Ramos (cell line): ENCODE measurements around the gene UQCRC1.

Experiments used
- in situ Hi-C: fragments of 300-500 bp; cut with MboI; formaldehyde crosslinking; loops from one replicate; pipeline ENCODE4 v1.14.3; 2022; ENCODE audit warnings: low sequenced_read_pairs; ENCODE audit not compliant: unreplicated experiment

UQCRC1 gene

DNA sequence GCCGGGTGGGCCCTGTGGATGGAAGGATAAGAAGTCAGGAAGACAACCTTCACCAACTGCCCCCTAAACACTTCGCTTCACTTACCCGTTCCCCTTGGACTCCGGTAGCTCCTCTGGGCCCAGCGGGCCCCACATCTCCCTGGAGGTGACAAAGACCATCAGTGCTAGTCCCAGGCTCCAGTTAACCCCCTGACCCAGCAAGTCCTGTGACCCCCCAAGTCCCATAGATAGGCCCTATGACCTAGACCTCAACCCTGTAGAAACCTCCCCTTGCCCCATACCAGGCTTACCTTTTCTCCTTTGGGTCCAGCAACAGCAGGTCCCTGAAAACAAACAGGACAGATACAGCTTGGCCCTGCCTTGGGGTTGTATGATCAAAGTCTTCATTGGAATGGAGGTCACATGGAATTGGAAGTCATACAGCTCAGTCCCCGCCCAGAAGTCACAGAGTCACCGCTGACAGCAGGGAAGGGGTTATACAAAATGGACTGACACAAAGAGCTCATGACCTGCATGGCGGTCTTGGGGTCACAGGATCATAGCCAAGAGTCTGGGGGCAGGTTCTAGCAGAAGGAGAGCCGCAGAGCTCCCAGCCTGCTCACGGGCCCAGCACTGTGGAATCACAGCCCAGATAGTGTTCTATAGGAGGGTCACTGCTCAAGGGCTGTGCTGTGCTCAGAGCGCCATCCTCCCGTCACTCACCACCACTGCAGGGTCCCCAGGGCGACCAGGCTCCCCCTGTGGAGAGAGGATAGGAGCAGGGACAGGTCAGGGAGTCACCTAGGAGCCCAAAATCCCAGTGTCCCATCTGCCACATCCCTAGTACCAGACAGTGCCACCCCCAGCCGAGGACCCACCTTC, 27.6 kb downstream of the UQCRC1 start:
- in situ Hi-C loops: no loop called here

DNA sequence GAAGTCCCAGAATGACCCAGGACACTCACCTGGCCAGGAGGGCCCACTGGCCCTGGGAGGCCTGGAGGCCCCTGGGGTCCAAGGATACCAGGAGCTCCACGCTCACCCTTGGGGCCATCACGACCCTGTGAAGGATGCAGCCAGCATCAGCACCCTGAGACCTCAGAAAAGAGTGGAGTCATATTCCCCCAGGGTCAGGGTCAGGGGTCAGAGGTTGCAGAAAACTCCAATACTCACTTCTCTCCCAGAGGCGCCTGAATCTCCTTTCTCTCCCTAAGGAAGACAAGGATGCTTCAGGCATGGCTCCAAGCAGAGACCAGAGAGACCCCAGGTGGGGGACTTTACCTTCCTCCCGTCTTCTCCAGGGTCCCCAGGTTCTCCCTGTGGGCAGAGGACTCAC, 32.8 kb downstream of the UQCRC1 start:
- in situ Hi-C loops: no loop called here

DNA sequence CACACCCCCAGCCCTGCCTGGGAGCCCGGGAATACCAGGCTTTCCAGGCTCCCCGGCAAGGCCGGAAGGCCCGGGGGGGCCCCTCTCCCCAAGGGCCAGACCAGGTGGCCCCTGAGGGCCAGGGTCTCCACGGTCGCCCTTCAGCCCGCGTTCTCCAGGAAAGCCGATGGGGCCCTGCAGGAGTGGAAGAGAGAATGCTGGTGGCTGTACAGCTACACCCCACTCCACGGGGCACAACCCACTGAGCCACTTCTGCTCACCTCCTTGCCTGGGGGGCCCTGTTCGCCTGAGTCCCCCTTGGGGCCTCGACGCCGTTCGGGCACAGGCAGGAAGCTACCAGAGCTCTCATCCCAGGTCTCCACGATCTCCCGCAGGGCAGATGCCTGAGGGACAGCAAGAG, 34.1 kb downstream of the UQCRC1 start:
- in situ Hi-C loops: no loop called here

DNA sequence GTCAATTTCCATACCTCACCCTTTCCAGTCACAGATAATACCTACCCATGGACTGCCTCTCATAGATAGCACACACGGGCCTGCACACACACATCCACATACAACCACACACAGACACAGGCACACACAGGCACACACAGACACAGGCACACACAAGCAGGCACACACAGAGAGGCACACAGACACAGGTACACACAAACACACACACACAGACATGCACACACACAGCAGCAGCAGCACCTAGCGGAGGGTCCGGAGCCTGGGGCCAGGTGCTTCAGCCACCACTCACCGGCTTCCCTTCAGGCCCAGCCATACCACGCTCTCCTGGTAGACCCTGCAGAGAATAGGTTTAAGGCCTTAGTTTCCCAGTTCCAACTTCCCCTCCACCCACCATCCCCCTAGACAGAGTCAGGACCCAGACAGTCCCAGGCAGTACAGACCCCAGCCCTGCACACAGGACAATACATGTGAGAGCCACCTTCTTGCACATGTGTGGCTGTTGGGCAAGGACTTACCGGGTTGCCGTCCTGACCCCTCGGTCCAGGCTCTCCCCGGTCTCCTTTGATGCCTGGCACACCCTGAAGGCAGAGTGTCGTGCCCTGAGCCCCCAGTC, 35.4 kb downstream of the UQCRC1 start:
- in situ Hi-C loops: no loop called here

DNA sequence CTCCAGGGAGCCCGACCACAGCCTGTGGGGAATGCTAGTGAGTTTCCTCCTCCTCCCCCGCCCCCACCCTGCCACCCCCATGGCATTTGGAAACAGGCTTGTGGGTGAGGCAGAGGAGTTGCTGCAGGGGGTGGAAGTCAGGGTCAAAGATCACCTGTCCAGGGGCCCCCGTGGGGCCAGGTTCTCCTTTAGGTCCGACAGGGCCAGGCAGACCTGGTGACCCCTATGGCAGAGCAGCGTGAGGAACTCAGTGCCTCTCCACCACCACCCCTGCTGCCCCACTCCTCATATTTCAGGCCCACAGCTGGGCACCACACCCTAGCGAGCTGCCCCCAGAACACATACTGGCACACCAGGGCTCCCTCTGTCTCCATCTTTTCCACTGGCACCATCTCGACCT, 36.9 kb downstream of the UQCRC1 start:
- in situ Hi-C loops: no loop called here

DNA sequence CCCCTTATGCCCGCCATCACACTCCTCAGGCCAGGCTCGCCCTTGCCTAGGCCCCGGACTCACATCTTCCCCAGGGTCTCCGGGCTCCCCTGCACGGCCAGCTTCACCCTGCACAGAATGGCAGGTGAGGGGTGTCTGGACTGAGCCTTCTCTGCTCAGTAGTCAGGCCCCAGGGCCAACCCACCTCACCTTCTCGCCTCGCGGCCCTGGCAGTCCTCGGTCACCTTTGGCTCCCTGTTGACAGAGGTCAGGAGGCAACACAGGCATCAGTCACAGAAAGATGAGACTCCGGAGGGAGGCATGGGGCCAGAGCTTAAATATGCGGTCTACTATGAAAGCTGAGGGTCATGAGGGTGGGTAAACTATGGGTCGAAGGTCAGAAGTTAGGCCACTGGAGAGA, 37.5 kb downstream of the UQCRC1 start:
- in situ Hi-C loops: no loop called here

DNA sequence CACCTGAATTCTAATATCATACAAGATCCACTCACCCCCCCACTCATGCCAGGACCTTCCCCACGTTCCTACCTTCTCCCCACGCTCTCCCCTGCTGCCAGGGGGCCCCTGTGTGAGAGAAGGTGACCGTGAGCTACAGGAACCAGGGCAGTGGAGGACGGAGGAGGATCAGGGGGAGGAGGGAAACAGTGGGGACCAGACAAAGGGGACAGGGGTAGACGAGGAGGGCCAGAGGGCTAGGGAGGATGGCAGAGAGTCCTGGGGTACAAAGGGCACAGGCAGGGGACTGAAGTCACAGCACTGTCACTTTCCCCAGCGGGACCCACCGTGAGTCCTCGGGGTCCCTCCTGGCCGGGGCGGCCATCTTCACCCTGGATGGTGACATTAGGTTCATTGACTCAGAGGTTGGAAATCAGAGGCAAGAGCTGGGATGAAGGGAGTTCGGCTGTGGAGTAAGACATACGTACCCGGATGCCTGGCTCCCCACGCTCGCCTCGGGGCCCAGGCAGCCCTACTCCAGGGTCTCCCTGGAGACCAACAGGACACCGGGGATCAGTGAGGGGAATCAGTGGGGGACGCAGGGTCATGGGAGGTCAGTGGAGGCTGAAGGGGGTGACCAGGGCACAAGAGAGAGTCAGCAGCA, 39.5 kb downstream of the UQCRC1 start:
- in situ Hi-C loops: no loop called here

DNA sequence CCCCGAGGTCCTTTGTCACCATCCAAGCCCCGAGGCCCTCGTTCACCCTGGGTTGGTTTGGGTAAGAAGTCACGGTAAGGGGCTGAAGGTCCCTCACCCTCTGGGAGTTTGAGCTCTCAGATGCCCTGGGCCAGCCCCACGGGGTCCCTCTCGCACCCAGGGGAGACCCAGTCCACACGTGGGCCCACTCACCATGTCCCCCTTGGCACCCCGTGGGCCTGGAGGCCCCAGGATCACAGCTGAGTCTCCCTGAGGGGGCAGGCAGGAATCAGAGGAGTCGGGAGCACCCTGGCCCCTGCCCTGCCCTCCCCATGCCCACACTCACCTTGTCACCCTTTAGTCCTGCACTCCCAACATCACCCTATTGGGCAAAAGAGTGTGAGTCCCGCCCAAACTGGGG, 40.0 kb downstream of the UQCRC1 start:
- in situ Hi-C loops: no loop called here

DNA sequence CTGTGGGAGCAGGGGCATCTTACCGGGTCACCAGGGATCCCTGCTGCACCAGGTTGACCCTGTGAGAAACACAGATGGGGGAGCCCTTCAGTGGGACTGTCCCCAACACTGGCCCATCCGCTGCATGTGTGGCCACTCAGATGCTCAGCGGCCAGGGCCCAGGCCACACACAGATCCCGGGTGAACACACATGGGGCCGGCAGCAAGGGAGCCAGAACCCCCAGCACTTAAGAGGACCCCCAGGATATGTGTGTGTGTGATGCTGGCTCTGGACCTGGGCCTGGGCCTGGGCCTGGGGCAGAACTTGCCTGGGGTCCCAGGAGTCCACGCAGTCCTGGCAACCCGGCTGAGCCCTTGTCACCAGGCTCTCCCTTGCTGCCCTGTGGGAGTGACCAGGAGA, 41.0 kb downstream of the UQCRC1 start:
- in situ Hi-C loops: no loop called here

DNA sequence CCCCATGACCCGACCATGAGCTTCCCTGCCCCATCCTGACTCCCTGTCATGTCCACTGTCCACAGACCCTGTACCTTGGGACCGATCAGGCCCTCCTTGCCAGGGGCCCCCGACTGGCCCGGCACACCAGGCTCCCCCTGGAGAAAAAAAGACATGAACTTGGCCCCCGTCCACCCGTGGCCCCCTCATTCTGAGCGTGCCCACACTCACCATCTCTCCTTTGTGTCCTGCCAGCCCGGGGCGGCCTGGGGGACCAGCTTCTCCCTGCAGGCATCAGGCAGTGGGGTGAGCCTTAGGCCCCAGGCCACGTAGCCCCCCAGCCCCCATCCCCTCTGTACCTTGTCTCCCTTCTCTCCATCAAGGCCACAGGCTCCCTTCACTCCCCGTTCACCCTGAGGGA, 41.9 kb downstream of the UQCRC1 start:
- in situ Hi-C loops: no loop called here

DNA sequence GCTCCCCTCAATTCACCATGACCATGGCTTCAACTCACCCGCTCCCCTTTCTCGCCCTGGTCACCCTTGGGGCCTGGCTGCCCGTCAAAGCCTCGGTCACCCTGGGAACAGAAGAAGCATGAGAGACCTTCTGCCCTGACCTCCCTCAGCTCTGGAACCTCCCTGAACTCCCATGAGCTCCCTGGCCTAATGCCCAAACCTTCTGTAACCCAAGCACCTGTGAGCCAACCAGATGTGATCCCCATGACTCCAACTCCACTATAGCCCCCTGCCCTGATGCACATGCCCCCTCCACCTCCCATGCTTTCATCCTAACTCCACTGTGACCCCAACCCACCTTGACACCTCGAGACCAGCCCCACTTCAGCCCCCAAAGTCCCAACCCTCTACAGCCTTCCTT, 42.4 kb downstream of the UQCRC1 start:
- in situ Hi-C loops: no loop called here

DNA sequence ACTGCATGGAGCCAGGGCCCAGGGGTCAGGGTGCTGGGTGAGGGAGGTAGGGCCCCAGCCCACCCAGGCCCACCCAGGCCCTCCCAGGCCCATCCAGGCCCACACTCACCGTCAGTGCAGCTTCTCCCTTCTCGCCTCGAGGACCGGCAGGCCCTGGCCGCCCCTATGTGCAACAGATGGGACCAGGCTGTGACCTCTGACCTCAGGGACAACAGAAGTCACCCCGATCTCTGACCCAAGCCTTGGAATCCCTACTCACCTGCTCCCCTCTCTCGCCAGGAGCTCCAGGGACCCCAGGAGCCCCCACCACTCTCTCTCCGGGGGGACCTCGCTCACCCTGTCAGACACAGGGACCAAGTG, 43.1 kb downstream of the UQCRC1 start:
- in situ Hi-C loops: no loop called here

DNA sequence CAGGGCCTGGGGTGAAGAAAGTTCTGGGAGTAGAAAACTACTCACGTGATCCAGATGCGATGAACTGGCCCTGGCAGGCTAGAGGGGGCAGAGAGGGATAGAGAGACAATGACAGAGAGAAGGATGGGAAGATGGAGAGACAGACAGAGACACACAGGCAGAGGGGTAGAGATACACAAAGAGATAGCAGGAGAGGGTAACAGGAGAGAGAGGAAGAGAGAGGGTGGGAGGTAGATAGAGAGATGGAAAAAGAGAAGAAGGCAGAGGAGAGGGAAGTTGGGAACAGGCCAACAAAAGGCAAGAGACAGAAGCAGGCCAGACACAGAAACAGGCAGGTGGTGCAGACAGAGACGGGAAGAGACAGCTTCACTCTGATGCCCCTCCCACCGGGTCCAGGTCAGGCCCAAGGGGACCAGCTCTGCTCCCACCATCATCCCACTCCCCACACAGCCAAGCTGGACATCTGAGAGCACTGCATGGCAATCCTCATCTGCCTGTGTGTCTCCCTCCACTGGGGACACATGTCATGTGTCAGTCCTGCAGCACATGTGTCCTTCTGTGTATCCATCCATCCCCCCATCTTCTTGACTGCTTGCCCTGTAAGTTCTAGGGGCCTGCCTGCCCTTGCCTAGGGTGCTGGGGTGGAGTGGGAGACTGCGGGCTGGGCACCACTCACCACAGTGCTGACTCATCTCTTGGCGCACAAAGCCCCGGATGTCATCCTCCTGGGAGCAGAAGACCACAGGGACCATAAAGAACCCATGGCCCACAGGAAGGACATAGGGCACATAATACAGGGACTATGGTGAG, 43.6 kb downstream of the UQCRC1 start:
- in situ Hi-C loops: no loop called here

DNA sequence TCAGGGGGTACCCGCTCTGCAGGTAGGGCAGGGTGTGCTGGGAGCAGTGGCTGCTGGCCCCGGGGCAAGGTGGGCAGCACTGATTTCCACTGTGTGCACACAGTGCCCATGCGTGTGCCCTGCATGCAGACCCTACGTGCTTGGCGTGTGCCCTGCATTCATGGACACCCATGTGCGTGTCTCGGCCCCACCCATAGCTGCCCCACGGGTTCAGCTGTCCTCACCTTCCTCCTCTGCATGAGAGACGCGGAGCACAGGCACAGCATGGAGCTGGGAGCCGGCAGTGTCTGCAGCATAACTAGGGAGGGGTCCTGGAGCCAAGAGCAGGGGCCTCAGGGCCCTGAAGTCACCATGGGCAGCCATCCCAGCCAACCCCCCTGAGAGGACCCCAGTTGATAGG, 44.3 kb downstream of the UQCRC1 start:
- in situ Hi-C loops: no loop called here

DNA sequence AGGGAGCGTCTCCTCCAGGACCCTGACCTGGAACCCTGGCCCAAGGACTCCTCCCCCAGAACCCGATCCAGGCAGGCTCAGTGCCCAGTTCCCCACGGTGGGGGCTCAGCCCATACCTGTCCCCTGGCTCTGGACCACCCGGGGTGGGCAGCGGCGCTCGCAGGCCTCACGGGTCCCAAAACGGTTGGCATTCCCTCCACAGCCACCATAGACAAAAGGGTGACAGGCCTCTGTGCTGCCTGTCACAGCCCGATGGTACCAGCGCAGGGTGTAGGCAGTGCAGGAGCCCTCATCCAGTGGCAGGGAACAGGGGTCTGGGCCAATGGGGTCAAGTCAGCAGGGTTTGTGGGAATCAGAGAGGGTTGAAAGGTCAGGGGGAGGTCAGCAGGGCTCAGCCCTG, 44.8 kb downstream of the UQCRC1 start:
- in situ Hi-C loops: no loop called here

DNA sequence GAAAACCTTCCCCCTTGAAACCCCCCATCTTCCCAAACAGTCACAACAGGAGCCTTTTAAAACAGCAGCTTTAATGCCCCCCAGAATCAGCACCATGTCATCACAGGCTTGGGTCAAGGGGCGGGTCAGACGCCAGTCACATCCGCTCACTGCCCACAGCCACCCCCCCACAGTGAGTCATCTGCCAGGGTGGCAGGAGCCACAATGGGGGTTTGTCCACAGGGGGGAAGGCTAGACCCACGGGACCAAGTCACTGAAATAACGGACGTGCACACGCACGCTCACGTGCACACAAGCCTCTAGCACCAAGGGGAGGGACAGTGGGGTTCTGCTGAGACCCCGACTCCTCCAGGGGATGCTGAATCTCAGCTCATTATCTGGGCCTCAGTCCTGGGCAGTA, 45.4 kb downstream of the UQCRC1 start:
- in situ Hi-C loops: no loop called here

DNA sequence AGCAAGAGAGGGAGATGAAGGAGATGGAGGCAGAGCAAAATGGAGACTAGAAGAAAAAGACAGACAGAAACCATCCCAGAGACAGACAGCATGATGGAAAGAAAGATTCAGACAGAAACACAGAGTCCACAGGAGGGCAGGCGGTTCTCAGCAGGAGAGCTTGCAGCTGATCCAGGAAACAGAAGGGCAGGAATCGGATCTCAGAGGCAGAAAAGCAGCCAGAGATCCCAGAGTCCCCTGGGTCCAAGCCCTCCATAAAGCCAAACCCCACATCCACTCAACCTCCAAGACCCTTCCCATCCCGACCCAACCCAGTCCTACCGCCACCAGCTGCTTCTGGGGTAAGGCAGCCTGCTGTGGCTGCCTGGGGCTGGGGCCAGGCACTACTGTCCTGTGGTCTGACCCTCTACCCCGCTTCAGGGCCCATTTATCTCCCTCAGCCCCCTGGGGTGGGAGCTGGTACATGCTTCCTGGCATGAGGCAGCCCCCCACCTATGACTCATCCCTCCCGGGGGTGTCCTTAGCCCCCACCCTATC, 46.0 kb downstream of the UQCRC1 start, which contains the start of gene UCN2:
Gene UCN2 (minus strand): TSS at position 400 of the 537 bp plus-strand sequence. CDS start 657 bp downstream, outside the sequence.
- in situ Hi-C loops: no loop called here

DNA sequence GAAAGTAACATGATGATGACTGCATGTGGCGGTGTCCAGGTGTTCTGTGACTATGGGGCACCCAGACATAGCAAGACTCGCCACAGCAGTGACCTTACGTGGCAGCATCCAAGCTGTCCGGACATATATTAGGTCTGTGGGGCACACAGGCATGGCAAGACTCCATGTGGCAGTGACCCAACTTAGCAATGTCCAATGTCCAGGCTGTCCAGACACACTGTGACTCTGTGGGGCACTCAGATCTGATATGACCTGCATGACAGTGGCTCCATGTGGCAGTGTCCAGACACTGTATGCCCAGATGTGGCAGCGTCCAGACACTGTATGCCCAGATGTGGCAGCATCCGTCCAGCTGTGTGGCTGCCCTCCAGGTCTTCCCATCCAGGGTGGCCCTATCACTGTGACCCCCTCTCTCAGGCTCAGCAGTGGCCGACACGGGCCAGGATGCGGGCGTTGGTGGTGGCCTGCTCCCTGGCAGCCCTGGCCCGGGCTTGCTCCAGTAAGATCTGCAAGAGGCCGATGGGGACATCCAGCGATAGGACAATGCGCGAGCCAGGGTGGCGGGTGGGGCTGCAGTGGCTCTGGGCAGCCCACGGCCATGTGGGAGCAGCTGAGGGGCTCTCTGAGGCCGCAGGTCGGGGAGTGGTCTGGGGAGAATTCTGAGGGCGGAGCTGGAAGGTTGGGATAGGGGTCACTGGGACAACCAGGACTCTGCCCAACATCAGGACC, 46.9 kb downstream of the UQCRC1 start:
- in situ Hi-C loops: no loop called here

DNA sequence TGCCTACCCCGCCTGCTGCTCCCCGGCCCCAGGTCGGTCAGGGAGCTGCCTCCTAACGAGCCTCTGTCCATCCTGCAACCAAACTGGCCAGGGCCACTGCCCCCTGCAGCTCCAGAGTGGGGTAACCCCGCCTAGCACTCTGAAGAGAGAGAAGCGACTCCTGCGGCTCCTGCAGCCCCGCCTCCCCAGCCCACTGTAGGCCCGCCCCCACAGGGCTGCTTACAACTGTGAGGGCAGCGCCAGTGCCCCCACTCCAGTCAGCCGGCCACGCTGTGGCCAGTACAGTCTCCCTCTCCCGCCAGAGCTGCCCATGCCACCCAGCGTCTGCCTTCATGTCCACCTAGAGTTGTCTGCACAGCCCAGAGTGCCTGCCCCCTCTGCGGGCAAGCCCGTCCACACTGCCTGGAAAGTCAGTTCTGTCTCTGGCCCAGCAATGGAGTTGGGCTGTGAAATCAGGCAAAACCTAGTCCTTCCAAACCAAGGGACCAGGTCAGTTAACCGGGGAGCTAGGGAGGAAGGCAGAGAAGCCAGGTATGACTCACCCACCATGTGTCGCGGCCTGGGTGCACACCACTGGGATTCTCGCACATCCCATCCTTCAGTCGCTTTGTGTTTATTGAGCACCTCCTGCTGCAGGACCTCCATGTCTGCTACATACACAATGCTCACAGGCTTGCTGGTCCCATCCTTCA, 48.3 kb downstream of the UQCRC1 start:
- in situ Hi-C loops: no loop called here
